Measurements from ENCODE around the gene PIPOX. TPM values are rescaled to one million over a fixed set of nuclear protein-coding genes. Genes with fewer than 3 reads are reported as not detected.

The PIPOX gene
- total and polyA plus RNA-seq, 9 of the 15 experiments (the other 6 are each of a cell fraction or from before 2014, with no cell fraction given), result 0.15 to 2.2 (median 0.58) TPM; not detected in 2

DNA sequence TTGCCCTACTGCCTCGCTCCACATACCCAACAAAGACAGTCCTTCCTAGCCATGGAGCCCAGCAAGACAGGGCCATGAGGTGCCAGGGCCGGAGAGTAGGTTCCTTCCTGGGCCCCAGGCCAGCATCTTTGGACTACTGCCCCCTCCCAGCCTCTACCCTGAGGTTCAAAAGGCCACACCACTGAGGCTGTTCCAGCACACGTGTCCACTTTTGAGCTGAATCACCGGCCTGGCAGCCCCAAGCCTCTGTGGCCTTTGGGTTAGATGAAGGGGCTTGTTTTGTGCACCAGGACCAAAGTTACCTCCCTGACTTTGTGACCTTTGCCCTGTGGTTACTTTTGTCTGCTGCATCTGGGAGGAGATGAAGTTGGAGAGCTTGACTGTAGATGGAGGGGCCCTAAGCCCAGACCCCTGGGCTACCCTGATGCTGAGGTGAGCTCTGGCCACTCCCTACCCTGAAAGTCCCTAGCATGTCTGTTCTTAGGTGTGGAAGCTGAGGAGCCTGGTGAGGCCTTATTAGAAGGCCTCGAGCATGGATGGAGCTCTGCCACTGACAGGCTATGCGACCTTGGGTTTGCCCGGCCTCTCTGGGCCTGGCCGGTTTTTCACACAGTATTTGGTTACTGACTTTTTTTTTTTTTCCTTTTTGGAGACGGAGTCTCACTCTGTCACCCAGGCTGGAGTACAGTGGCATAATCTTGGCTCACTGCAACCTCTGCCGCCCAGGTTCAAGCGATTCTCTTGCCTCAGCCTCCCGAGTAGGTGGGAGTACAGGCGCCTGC is 49.1 kb upstream of the PIPOX start:
- no peaks in the 10 kb centered on the region for H3K9me1 ChIP-seq (ENCODE audit: control insufficient read depth, insufficient read depth, low read length)
- peaks cover 0 to 8% of the 10 kb centered on the region in 2 experiments; a peak in 2 of 5 replicates for H3K4me1 ChIP-seq (replicated peaks in 1 of 2; ENCODE audit: control insufficient read depth in 2 of 2, insufficient read depth in 2 of 2, low read length in 2 of 2)
- no peak overlapping the region for H2AFZ ChIP-seq (ENCODE audit: low read depth, low read length)
- no peaks in the 10 kb centered on the region for H3K9me3 ChIP-seq (replicated peaks; ENCODE audit: control insufficient read depth, insufficient read depth, low read depth, low read length)
- ChIA-PET CTCF (ENCODE audit: low intra/inter-chr PET ratio) (no interaction called here), POLR2A (interaction anchor here (0.8 to 0.9 kb wide), 2 partner anchors 13 to 41 kb away, joined by 3 read pairs; no protein-coding TSS in a partner anchor)
- WGBS (ENCODE audit: insufficient coverage, low coverage, missing lambda C conversion rate), result 19% methylated on average over 12 of the region's 13 CpGs
- no peaks in the 10 kb centered on the region for H3K79me2 ChIP-seq (ENCODE audit: control insufficient read depth, insufficient read depth, low read length)
- in situ Hi-C loops (cut with MboI), result no loop called here
- ATAC-seq, result no peak
- FAIRE-seq, result no peak
- peaks cover 4 to 46% of the 10 kb centered on the region in 2 experiments; a peak in 4 of 5 replicates for H3K27me3 ChIP-seq (ENCODE audit: control insufficient read depth in 2 of 2, insufficient read depth in 2 of 2, low read length in 2 of 2)
- BruUV-seq (replicated peaks), result no TSS peak
- TF ChIP-seq MECOM (CRISPR knock-in tag; IDR thresholded peaks at IDR 0.05), result no peak
- TF ChIP-seq SIN3B (IDR thresholded peaks at IDR 0.05; ENCODE audit: low read depth), result no peak
- TF ChIP-seq CXXC5 (CRISPR knock-in tag; IDR thresholded peaks at IDR 0.05), result no peak
- TF ChIP-seq EP300 (IDR thresholded peaks at IDR 0.05; ENCODE audit: low read length), result no peak
- TF ChIP-seq NONO (IDR thresholded peaks at IDR 0.05; ENCODE audit: low read depth in 2 of 2, low read length in 1 of 2), result no peak
- no peak for TF ChIP-seq DACH1 (IDR thresholded peaks at IDR 0.05; ENCODE audit: partially characterized antibody)
- no peak for TF ChIP-seq PURB (CRISPR knock-in tag; IDR thresholded peaks at IDR 0.05; ENCODE audit: low read depth)
- H3K4me2 ChIP-seq (ENCODE audit: insufficient read depth, low read length), result no peak overlapping the region
- no peaks in the 10 kb centered on the region for H3K36me3 ChIP-seq (ENCODE audit: control insufficient read depth, insufficient read depth, low read length)
- no peak for DNase-seq (ENCODE audit: extremely low read depth in 1 of 4, low spot score in 3 of 4)
- no peak overlapping the region for H3K27ac ChIP-seq (ENCODE audit: extremely low read depth, low read depth, low read length)
- intact Hi-C loops (cut with micrococcal nuclease), result no loop called here
- H4K20me1 ChIP-seq (replicated peaks; ENCODE audit: control insufficient read depth, insufficient read depth, low read length), result peaks cover 16% of the 10 kb centered on the region; the same call in 1 of the 2 replicates
- H3K9ac ChIP-seq (ENCODE audit: insufficient read depth in 1 of 2, low read depth in 2 of 2, low read length in 2 of 2), result no peak overlapping the region
- no peak overlapping the region for H3K4me3 ChIP-seq

Measured in K562 (cell line).